ENCODE results near the gene JAKMIP2. TPM values are rescaled to one million over a fixed set of nuclear protein-coding genes. Genes with fewer than 3 reads are reported as not detected.

Gene JAKMIP2
- total RNA-seq, 2 donors from 2014 or later, result 2.4 to 4.3 TPM

- Mint-ChIP-seq H3K27me3 (no peaks in the 10 kb centered on the region), H3K27ac (no peak overlapping the region), H3K9me3 (no peaks in the 10 kb centered on the region), H3K36me3 (ENCODE audit: low read depth) (no peaks in the 10 kb centered on the region), H3K4me3 (no peak overlapping the region), H3K4me1 (no peaks in the 10 kb centered on the region)
- no peak for ATAC-seq (replicated peaks)
Observed at GRCh38 chr5:147773139-147773538, 9.4 kb downstream of the JAKMIP2 start.

- no peaks in the 10 kb centered on the region for H3K36me3 Mint-ChIP-seq (ENCODE audit: low read depth)
- no peak for ATAC-seq (replicated peaks)
- no peaks in the 10 kb centered on the region for H3K4me1 Mint-ChIP-seq
- no peaks in the 10 kb centered on the region for H3K27me3 Mint-ChIP-seq
- no peak overlapping the region for H3K4me3 Mint-ChIP-seq
- H3K9me3 Mint-ChIP-seq, result no peaks in the 10 kb centered on the region
- no peak overlapping the region for H3K27ac Mint-ChIP-seq
Observed at GRCh38 chr5:147767048-147767447, 15.5 kb downstream of the JAKMIP2 start.

GRCh38 chr5:147763791-147764525 lies 18.6 kb downstream of the JAKMIP2 start:
- Mint-ChIP-seq H3K9me3 (no peaks in the 10 kb centered on the region), H3K27ac (no peak overlapping the region), H3K36me3 (ENCODE audit: low read depth) (no peaks in the 10 kb centered on the region), H3K4me3 (no peak overlapping the region), H3K4me1 (no peaks in the 10 kb centered on the region), H3K27me3 (no peaks in the 10 kb centered on the region)
- no peak for ATAC-seq (replicated peaks)

- H3K9me3 Mint-ChIP-seq, result no peaks in the 10 kb centered on the region
- no peak for ATAC-seq (replicated peaks)
- no peak overlapping the region for H3K4me3 Mint-ChIP-seq
- no peak overlapping the region for H3K27ac Mint-ChIP-seq
- no peaks in the 10 kb centered on the region for H3K4me1 Mint-ChIP-seq
- H3K27me3 Mint-ChIP-seq, result no peaks in the 10 kb centered on the region
- H3K36me3 Mint-ChIP-seq (ENCODE audit: low read depth), result no peaks in the 10 kb centered on the region
Observed at GRCh38 chr5:147760086-147760875, 22.2 kb downstream of the JAKMIP2 start.

GRCh38 chr5:147759441-147759840 lies 23.1 kb downstream of the JAKMIP2 start:
- no peak for ATAC-seq (replicated peaks)
- Mint-ChIP-seq H3K4me3 (no peak overlapping the region), H3K4me1 (no peaks in the 10 kb centered on the region), H3K27ac (no peak overlapping the region), H3K36me3 (ENCODE audit: low read depth) (no peaks in the 10 kb centered on the region), H3K27me3 (no peaks in the 10 kb centered on the region), H3K9me3 (no peaks in the 10 kb centered on the region)

GRCh38 chr5:147756566-147756965 lies 26.0 kb downstream of the JAKMIP2 start:
- Mint-ChIP-seq H3K4me1 (no peaks in the 10 kb centered on the region), H3K9me3 (no peaks in the 10 kb centered on the region), H3K36me3 (ENCODE audit: low read depth) (peaks cover 4% of the 10 kb centered on the region), H3K4me3 (no peak overlapping the region), H3K27ac (no peak overlapping the region), H3K27me3 (no peaks in the 10 kb centered on the region)
- no peak for ATAC-seq (replicated peaks)

GRCh38 chr5:147754372-147755122 lies 28.0 kb downstream of the JAKMIP2 start:
- Mint-ChIP-seq H3K9me3 (no peaks in the 10 kb centered on the region), H3K27ac (no peak overlapping the region), H3K36me3 (ENCODE audit: low read depth) (peaks cover 4% of the 10 kb centered on the region), H3K27me3 (no peaks in the 10 kb centered on the region), H3K4me3 (no peak overlapping the region), H3K4me1 (no peaks in the 10 kb centered on the region)
- ATAC-seq (replicated peaks), result peak; percentile 79

GRCh38 chr5:147753765-147754164 lies 28.8 kb downstream of the JAKMIP2 start:
- peaks cover 4% of the 10 kb centered on the region for H3K36me3 Mint-ChIP-seq (ENCODE audit: low read depth)
- H3K27me3 Mint-ChIP-seq, result no peaks in the 10 kb centered on the region
- H3K27ac Mint-ChIP-seq, result no peak overlapping the region
- no peak overlapping the region for H3K4me3 Mint-ChIP-seq
- no peak for ATAC-seq (replicated peaks)
- no peaks in the 10 kb centered on the region for H3K4me1 Mint-ChIP-seq
- no peaks in the 10 kb centered on the region for H3K9me3 Mint-ChIP-seq

GRCh38 chr5:147752666-147753290 lies 29.8 kb downstream of the JAKMIP2 start:
- ATAC-seq (replicated peaks), result no peak
- H3K4me3 Mint-ChIP-seq, result no peak overlapping the region
- H3K36me3 Mint-ChIP-seq (ENCODE audit: low read depth), result peaks cover 4% of the 10 kb centered on the region
- H3K9me3 Mint-ChIP-seq, result no peaks in the 10 kb centered on the region
- no peaks in the 10 kb centered on the region for H3K27me3 Mint-ChIP-seq
- H3K4me1 Mint-ChIP-seq, result no peaks in the 10 kb centered on the region
- H3K27ac Mint-ChIP-seq, result no peak overlapping the region

- Mint-ChIP-seq H3K4me1 (no peaks in the 10 kb centered on the region), H3K36me3 (ENCODE audit: low read depth) (peaks cover 4% of the 10 kb centered on the region), H3K27me3 (no peaks in the 10 kb centered on the region), H3K27ac (no peak overlapping the region), H3K9me3 (no peaks in the 10 kb centered on the region), H3K4me3 (no peak overlapping the region)
- no peak for ATAC-seq (replicated peaks)
Observed at GRCh38 chr5:147752033-147752432, 30.5 kb downstream of the JAKMIP2 start.

- no peaks in the 10 kb centered on the region for H3K4me1 Mint-ChIP-seq
- no peak for ATAC-seq (replicated peaks)
- no peaks in the 10 kb centered on the region for H3K27me3 Mint-ChIP-seq
- H3K4me3 Mint-ChIP-seq, result no peak overlapping the region
- H3K36me3 Mint-ChIP-seq (ENCODE audit: low read depth), result peaks cover 4% of the 10 kb centered on the region
- H3K9me3 Mint-ChIP-seq, result no peaks in the 10 kb centered on the region
- no peak overlapping the region for H3K27ac Mint-ChIP-seq
Observed at GRCh38 chr5:147751156-147751830, 31.2 kb downstream of the JAKMIP2 start.

- Mint-ChIP-seq H3K27ac (no peak overlapping the region), H3K36me3 (ENCODE audit: low read depth) (peaks cover 4% of the 10 kb centered on the region), H3K9me3 (no peaks in the 10 kb centered on the region), H3K4me1 (no peaks in the 10 kb centered on the region), H3K27me3 (no peaks in the 10 kb centered on the region), H3K4me3 (no peak overlapping the region)
- ATAC-seq (replicated peaks), result no peak
Observed at GRCh38 chr5:147750065-147750464, 32.5 kb downstream of the JAKMIP2 start.

- Mint-ChIP-seq H3K27ac (no peak overlapping the region), H3K27me3 (no peaks in the 10 kb centered on the region), H3K36me3 (ENCODE audit: low read depth) (peaks cover 4% of the 10 kb centered on the region), H3K4me3 (no peak overlapping the region), H3K9me3 (no peaks in the 10 kb centered on the region), H3K4me1 (no peaks in the 10 kb centered on the region)
- no peak for ATAC-seq (replicated peaks)
Observed at GRCh38 chr5:147748590-147748989, 33.9 kb downstream of the JAKMIP2 start.

- Mint-ChIP-seq H3K4me3 (no peak overlapping the region), H3K36me3 (ENCODE audit: low read depth) (peaks cover 4% of the 10 kb centered on the region), H3K27me3 (no peaks in the 10 kb centered on the region), H3K9me3 (no peaks in the 10 kb centered on the region), H3K27ac (no peak overlapping the region), H3K4me1 (no peaks in the 10 kb centered on the region)
- no peak for ATAC-seq (replicated peaks)
Observed at GRCh38 chr5:147746986-147747385, 35.5 kb downstream of the JAKMIP2 start.

Measured in activated T-helper 17 cell treated with anti-CD3 and anti-CD28 coated beads, Interleukin-2, amount 50 U/mL, for 72 hours (primary cell).